Fibroblast of the aortic adventitia (primary cell): ENCODE results near the gene PSMC5. TPM values are rescaled to one million over a fixed set of nuclear protein-coding genes. Genes with fewer than 3 reads are reported as not detected.
"Not testable (repeated sequence)": the region's sequence is repeated elsewhere in the genome, so short reads cannot be mapped to it uniquely, and the experiment has no call there.

Experiments used
- DNase-seq: peaks from one replicate; pipeline ENCODE4 v3.0.0-alpha.2; 2010; ENCODE audit warnings: low read depth
- H3K4me3 ChIP-seq: 2 replicates; pipeline ENCODE4 v1.5.1; 2011; ENCODE audit warnings: low read depth, mild to moderate bottlenecking, control low read depth, low read length, moderate library complexity
- total RNA-seq: library from RNA; depleted of rRNA; stranded (reverse); fragments of >200 nt; gene quantifications from 2 replicates; pipeline ENCODE4 v1.2.3, GENCODE V29; 2012; ENCODE audit warnings: low replicate concordance
- TF ChIP-seq, protein P1 (sequence below): IDR thresholded peaks from 2 replicates; pipeline ENCODE4 v1.5.1; 2011; ENCODE audit warnings: mild to moderate bottlenecking, low read length, control low read depth, inconsistent platforms; ENCODE audit not compliant: insufficient read depth

PSMC5 gene
- total RNA-seq, 1 donor = 68.2 TPM

DNA sequence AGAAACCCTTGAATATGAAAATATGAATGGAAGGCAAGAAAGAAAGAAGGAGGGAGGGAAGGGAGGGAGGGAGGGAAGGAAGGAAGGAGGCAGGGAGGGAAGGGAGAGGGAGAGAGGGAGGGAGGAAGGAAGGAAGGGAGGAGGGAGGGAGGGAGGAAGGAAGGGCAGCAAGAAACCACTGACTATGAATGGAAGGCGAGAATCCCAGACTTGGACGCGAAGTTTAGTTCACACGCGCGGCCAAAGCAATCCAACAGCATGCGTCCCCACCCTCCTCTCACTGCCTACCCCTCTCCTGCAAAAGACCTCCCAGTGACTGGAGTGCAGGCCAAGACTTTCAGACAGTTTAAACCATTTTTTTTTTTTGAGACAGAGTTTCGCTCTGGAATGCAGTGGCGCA lies 23.2 kb downstream of the PSMC5 start:
- peak; percentile 32 for DNase-seq
- no peak overlapping the region for H3K4me3 ChIP-seq
- TF ChIP-seq, protein P1, sequence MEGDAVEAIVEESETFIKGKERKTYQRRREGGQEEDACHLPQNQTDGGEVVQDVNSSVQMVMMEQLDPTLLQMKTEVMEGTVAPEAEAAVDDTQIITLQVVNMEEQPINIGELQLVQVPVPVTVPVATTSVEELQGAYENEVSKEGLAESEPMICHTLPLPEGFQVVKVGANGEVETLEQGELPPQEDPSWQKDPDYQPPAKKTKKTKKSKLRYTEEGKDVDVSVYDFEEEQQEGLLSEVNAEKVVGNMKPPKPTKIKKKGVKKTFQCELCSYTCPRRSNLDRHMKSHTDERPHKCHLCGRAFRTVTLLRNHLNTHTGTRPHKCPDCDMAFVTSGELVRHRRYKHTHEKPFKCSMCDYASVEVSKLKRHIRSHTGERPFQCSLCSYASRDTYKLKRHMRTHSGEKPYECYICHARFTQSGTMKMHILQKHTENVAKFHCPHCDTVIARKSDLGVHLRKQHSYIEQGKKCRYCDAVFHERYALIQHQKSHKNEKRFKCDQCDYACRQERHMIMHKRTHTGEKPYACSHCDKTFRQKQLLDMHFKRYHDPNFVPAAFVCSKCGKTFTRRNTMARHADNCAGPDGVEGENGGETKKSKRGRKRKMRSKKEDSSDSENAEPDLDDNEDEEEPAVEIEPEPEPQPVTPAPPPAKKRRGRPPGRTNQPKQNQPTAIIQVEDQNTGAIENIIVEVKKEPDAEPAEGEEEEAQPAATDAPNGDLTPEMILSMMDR = no peak

DNA sequence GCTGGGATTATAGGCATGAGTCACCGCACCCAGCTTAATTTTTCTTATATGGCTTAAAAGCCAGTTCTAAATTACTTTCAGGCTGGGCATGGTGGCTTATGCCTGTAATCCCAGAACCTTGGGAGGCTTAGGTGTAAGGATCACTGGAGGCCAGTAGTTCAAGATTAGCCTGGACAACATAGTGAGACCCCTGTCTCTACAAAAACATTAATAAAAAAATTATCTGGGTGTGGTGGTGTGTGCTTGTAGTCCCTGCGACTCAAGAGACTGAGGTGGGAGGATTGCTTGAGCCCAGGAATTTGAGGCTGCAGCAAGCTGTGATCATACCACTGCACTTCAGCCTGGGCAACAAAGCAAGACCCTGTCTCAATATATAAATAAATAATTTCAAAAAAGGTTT lies 26.0 kb downstream of the PSMC5 start:
- no peak for DNase-seq
- TF ChIP-seq, protein P1 = no peak
- H3K4me3 ChIP-seq = no peak overlapping the region

DNA sequence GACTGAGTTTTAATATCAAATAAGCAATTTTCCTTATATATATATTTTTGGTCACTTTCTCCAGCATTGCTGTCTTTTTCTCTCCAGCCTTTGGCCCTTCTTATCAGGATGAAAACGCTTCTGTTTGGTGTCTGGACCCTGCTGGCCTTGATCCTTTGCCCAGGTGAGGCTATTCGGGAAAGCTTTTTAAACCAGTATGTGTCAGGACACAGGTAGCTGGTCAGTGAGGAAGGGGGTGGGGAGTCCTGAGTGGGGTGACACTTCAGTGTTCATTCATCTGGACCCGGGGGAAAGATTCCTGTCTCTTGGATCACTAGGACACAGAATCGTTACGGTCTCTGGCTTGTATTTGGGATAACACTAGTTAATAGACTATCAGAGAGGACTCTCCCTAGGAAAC lies 27.5 kb downstream of the PSMC5 start:
- no peak for DNase-seq
- TF ChIP-seq, protein P1 = no peak
- H3K4me3 ChIP-seq = no peak overlapping the region

DNA sequence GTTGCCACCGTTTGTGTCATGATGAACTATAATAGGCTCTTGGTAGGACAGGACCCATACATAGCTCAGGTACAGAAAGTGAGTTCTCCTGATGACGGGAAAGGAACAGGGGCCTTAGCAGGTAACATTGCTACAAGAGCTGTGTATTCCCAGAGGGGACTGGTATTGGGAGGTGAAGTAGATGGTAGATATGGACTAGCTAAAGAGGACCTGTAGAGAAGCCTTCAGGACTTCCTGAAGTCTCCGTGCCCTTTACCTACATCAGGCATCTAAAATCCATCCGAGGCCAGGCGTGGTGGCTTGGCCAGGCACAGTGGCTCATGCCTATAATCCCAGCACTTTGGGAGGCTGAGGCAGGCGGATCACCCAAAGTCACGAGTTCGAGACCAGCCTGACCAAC lies 28.0 kb downstream of the PSMC5 start:
- DNase-seq = no peak
- TF ChIP-seq, protein P1 = no peak
- H3K4me3 ChIP-seq = no peak overlapping the region

DNA sequence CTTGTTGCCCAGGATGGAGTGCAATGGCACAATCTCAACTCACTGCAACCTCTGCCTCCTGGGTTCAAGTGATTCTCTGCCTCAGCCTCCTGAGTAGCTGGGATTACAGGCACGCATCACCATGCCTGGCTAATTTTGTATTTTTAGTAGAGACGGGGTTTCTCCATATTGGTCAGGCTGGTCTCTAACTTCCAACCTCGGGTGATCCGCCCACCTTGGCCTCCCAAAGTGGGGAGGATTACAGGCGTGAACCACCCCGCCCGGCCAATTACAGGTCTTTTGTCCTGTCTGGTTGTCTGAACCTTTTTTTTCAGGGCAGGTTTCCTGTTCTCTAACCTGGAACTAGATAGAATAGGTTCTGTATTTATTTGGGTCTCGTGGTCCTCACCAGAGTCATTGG lies 29.2 kb downstream of the PSMC5 start:
- not testable (repeated sequence) for H3K4me3 ChIP-seq, DNase-seq

DNA sequence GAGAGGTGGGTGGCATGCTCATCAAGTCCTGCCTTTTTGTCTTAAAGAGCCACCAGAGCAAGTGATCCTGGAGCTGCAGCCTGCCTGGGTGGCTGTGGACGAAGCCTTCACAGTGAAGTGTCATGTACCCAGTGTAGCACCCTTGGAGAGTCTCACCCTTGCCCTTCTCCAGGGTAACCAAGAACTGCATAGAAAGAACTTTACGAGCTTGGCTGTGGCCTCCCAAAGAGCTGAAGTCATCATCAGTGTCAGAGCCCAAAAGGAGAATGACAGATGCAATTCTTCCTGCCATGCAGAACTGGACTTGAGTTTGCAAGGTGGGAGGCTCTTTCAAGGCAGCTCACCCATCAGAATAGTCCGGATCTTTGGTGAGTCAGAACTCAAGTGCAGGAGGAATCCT lies 32.0 kb downstream of the PSMC5 start:
- no peak overlapping the region for H3K4me3 ChIP-seq
- DNase-seq = no peak
- TF ChIP-seq, protein P1 = no peak

DNA sequence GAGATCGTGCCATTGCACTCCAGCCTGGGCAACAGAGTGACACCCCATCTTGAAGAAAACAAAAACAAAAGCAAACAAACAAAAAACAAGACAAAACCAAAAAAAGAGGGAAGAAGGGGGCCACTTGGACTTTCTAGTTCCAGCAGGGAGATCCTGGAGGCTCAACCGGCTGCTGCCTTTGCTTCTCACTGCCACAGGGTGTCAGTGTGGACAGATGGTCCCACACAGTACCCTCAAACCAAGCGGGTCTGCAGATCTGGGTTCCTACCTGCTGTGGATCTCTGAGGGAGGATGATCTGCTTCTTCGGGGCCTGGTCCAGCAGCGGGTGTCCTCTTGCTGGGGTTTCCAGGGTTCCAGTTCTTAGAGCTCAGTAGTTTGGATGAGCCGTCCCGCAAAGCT lies 39.4 kb downstream of the PSMC5 start:
- TF ChIP-seq, protein P1 = peak; percentile 28
- not testable (repeated sequence) for DNase-seq, H3K4me3 ChIP-seq
